Upper lobe of left lung (tissue), 6 donors: ENCODE results near the gene PPM1L. TPM values are rescaled to one million over a fixed set of nuclear protein-coding genes. Genes with fewer than 3 reads are reported as not detected.

ENCODE experiments used
- ATAC-seq, 2 donors: fragments of 200-7000 bp; cut with Tn5 transposase; one replicate each; pipeline ENCODE4 v1.9.1; 2022; ENCODE audit warnings: mild to moderate bottlenecking in 2 of 2, moderate library complexity in 2 of 2; ENCODE audit not compliant: low FRiP score in 2 of 2
- DNase-seq, 2 donors: peaks; one replicate each; pipeline ENCODE4 v3.0.0-alpha.2; 2019 to 2020
- H3K27ac ChIP-seq, 4 donors: fragments of 200-600 bp; sonication (generic); one replicate each; pipeline ENCODE4 v1.5.1; 2016 to 2019
- H3K27me3 ChIP-seq, 4 donors: fragments of 200-600 bp; sonication (generic); one replicate each; pipeline ENCODE4 v1.5.1; 2017 to 2019
- H3K36me3 ChIP-seq, 4 donors: fragments of 200-600 bp; sonication (generic); one replicate each; pipeline ENCODE4 v1.5.1; 2016 to 2019
- H3K4me1 ChIP-seq, 4 donors: fragments of 200-600 bp; sonication (generic); one replicate each; pipeline ENCODE4 v1.5.1; 2018 to 2019
- H3K4me3 ChIP-seq, 4 donors: fragments of 200-600 bp; sonication (generic); one replicate each; pipeline ENCODE4 v1.5.1; 2017 to 2019; ENCODE audit warnings: mild to moderate bottlenecking in 2 of 4, moderate library complexity in 1 of 4
- H3K9me3 ChIP-seq, 4 donors: fragments of 200-600 bp; sonication (generic); one replicate each; pipeline ENCODE4 v1.5.1; 2018 to 2019
- EP300 ChIP-seq, 4 donors: sonication (generic); formaldehyde crosslinking; IDR thresholded peaks; one replicate each; pipeline ENCODE4 v1.5.1; 2017; ENCODE audit warnings: antibody characterized with exemption in 4 of 4, control low read depth in 2 of 4
- POLR2A ChIP-seq, 4 donors: fragments of 450-650 bp; IDR thresholded peaks; one replicate each; pipeline ENCODE4 v1.5.1; 2016 to 2017; ENCODE audit warnings: antibody characterized with exemption in 4 of 4, mild to moderate bottlenecking in 2 of 4
- POLR2AphosphoS5 ChIP-seq, 2 donors: sonication (generic); formaldehyde crosslinking; IDR thresholded peaks; one replicate each; pipeline ENCODE4 v1.5.1; 2017; ENCODE audit warnings: antibody characterized with exemption in 2 of 2
- WGBS, 2 donors: methylation state at CpG; one replicate each; pipeline ENCODE4 v1.1.5; 2017 to 2018; 5-methylcytosine and 5-hydroxymethylcytosine counted together
- total RNA-seq, 6 donors: library from RNA; depleted of rRNA in 4 of 6; stranded (reverse); fragments of >200 nt in 4 of 6; gene quantifications; one replicate each; pipeline versions ENCODE4 v1.1.0 to v1.2.1, GENCODE V29; 2016 to 2021
- TF ChIP-seq, protein P1 (sequence below), 6 experiments: fragments of 450-650 bp in 4 of 6; fragments of 200-600 bp in 2 of 6; sonication (generic) in 2 of 6; IDR thresholded peaks; one replicate each; pipeline ENCODE4 v1.5.1; 2016 to 2019; ENCODE audit warnings: antibody characterized with exemption in 6 of 6
- donor health status: DM: no; HTN: no; CAD: no; lungs with moderate emphysema.
- donor health status: DM: no; HTN: yes; CAD: no; lungs with severe emphysema.

Gene PPM1L
- total RNA-seq, 6 donors from 2014 or later = 11.3 to 26.8 (median 18.7) TPM

DNA sequence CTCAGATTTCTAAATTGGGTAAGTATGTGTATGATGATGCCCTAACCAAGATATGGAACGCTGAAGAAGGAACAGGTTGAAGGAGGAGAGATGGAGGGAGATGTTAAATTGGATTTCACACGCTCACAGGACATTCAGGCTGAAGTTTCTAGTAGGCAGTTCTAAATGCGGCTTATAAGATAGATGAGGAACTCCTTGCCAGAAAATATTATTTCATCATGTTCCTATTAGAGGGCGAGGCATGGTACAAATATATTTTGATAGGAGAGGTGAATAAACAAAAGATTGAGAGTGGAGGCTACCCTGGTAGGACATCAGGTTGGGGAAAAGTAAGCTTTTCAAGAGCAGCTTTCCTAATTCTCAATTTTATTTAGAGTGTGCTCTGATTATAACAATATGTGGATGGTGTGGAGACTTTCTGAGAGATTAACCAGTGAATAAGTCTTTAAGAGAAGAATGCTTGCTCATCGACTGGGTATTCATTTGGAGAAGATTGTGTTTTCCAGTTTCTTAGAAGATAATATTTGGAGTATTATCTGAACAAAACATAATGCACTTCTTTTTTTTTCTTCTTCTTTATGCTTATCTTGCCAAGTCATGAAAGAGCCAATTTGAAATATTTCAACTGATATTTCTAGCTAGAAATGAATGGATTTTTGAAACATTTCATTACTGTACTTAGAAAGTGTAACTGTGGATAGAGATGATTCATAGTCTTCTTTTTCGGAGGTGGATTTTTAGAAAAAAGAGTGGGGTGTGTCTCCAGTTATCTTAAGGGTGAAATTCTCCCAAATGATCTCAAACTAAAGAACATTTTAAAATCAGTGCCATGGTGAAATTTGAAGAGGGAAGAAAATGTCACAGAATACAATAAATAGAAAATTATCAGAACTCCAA, 260.6 kb downstream of the PPM1L start:
- no peaks in the 10 kb centered on the region for H3K4me1 ChIP-seq
- no peak overlapping the region for H3K4me3 ChIP-seq
- H3K27me3 ChIP-seq = no peaks in the 10 kb centered on the region
- TF ChIP-seq, protein P1, sequence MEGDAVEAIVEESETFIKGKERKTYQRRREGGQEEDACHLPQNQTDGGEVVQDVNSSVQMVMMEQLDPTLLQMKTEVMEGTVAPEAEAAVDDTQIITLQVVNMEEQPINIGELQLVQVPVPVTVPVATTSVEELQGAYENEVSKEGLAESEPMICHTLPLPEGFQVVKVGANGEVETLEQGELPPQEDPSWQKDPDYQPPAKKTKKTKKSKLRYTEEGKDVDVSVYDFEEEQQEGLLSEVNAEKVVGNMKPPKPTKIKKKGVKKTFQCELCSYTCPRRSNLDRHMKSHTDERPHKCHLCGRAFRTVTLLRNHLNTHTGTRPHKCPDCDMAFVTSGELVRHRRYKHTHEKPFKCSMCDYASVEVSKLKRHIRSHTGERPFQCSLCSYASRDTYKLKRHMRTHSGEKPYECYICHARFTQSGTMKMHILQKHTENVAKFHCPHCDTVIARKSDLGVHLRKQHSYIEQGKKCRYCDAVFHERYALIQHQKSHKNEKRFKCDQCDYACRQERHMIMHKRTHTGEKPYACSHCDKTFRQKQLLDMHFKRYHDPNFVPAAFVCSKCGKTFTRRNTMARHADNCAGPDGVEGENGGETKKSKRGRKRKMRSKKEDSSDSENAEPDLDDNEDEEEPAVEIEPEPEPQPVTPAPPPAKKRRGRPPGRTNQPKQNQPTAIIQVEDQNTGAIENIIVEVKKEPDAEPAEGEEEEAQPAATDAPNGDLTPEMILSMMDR (IDR thresholded peaks at IDR 0.05) = no peak
- TF ChIP-seq EP300 (IDR thresholded peaks at IDR 0.05) (no peak), POLR2AphosphoS5 (IDR thresholded peaks at IDR 0.05) (no peak), POLR2A (IDR thresholded peaks at IDR 0.05) (no peak)
- 81 to 89% methylated on average over 6 of the region's 6 CpGs for WGBS, 2 donors
- ATAC-seq (no peak), DNase-seq (no peak)
- H3K9me3 ChIP-seq = no peaks in the 10 kb centered on the region
- H3K36me3 ChIP-seq = no peaks in the 10 kb centered on the region
- H3K27ac ChIP-seq = no peak overlapping the region

DNA sequence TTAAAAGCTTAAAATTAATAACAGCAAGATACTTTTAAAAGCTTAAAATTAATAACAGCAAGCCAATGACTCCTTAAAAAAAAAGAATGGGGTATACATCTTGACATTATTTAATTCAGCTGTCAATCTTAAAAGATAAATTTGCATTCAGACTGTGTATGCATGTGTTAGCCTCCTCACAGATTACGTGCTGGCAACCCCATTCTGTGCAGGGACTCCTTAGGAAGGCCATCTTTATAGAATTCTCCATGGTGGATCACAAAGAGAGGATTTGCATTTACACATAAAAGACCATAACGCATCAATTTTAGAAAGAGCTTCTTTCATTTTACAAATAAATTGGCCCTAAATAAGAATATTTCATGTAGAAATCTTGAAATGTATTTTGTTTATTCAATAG, 261.9 kb downstream of the PPM1L start:
- 92 to 94% methylated on average over 2 of the region's 2 CpGs for WGBS, 2 donors
- Histone ChIP-seq H3K4me1 (no peaks in the 10 kb centered on the region), H3K4me3 (no peak overlapping the region), H3K27me3 (no peaks in the 10 kb centered on the region), H3K9me3 (peaks cover 2 to 5% (median 4%) of the 10 kb centered on the region in 4 donors), H3K36me3 (no peaks in the 10 kb centered on the region), H3K27ac (no peak overlapping the region)
- TF ChIP-seq, protein P1 (IDR thresholded peaks at IDR 0.05) = no peak
- TF ChIP-seq EP300 (IDR thresholded peaks at IDR 0.05) = no peak
- no peak for TF ChIP-seq POLR2AphosphoS5 (IDR thresholded peaks at IDR 0.05)
- TF ChIP-seq POLR2A (IDR thresholded peaks at IDR 0.05) = no peak
- ATAC-seq = no peak
- no peak for DNase-seq

DNA sequence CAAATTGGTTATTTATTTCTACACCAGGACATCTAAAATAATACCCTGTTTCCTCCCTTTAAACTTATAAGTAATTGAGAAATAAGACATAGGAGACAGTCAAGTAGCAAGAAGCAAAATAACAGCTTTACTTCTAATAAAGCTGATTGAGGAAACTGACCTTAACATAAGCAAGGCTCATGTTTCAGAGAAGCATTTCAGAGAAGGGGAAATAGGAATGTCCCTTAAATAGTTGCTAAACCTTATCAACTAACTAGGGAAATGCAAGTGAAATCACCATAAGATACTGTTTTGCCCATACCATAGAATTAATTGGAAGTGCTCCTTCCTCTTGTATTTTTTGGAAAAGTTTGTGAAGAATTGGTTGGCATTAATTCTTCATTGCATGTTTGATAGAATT, 264.2 kb downstream of the PPM1L start:
- Histone ChIP-seq H3K9me3 (peaks cover 6 to 12% (median 9%) of the 10 kb centered on the region in 4 donors), H3K4me3 (no peak overlapping the region), H3K36me3 (no peaks in the 10 kb centered on the region), H3K27ac (no peak overlapping the region), H3K4me1 (no peaks in the 10 kb centered on the region), H3K27me3 (no peaks in the 10 kb centered on the region)
- TF ChIP-seq, protein P1 (IDR thresholded peaks at IDR 0.05) = no peak
- no peak for TF ChIP-seq POLR2A (IDR thresholded peaks at IDR 0.05)
- no peak for TF ChIP-seq POLR2AphosphoS5 (IDR thresholded peaks at IDR 0.05)
- TF ChIP-seq EP300 (IDR thresholded peaks at IDR 0.05) = no peak
- no peak for ATAC-seq
- no peak for DNase-seq

DNA sequence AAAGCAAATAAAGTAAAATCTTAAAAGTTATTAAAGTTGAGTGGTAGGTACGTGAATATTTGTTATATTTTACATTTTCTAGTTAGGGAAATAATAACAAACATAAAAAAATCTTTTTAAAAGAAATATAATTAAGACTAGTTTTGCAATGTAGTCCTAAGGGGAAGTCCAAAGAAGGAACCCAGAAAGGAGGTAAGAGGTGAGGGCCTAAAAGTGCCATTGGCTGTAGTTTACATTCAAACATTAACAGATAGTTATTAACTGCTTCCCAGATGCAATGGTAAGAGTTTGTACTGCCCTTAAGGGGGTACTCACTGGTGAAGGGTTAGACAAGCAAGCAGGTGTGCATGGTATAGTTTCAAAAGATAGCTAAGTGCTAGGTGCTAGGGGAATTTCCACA, 269.9 kb downstream of the PPM1L start:
- ATAC-seq = no peak
- Histone ChIP-seq H3K36me3 (no peaks in the 10 kb centered on the region), H3K9me3 (peaks cover 6 to 12% (median 9%) of the 10 kb centered on the region in 4 donors), H3K27ac (no peak overlapping the region), H3K4me1 (no peaks in the 10 kb centered on the region), H3K4me3 (no peak overlapping the region), H3K27me3 (no peaks in the 10 kb centered on the region)
- TF ChIP-seq POLR2AphosphoS5 (IDR thresholded peaks at IDR 0.05) = no peak
- no peak for TF ChIP-seq POLR2A (IDR thresholded peaks at IDR 0.05)
- TF ChIP-seq, protein P1 (IDR thresholded peaks at IDR 0.05) = no peak
- TF ChIP-seq EP300 (IDR thresholded peaks at IDR 0.05) = no peak
- DNase-seq = no peak
- WGBS, 2 donors = 56 to 90% methylated on average over 1 of the region's 1 CpG
